ENCODE measurements around the gene STIP1. TPM values are rescaled to one million over a fixed set of nuclear protein-coding genes. Genes with fewer than 3 reads are reported as not detected.

Gene STIP1
- total and polyA plus RNA-seq, 9 of the 15 experiments (the other 6 are each of a cell fraction or from before 2014, with no cell fraction given) = 58.1 to 465 (median 346) TPM

- TF ChIP-seq ZNF407 (IDR thresholded peaks at IDR 0.05; ENCODE audit: low read depth) (no peak), ZNF212 (CRISPR knock-in tag; IDR thresholded peaks at IDR 0.05) (no peak), ZNF76 (CRISPR knock-in tag; IDR thresholded peaks at IDR 0.05; ENCODE audit: borderline replicate concordance) (no peak), MLX (CRISPR knock-in tag; conservative IDR thresholded peaks at IDR 0.05) (no peak), TAF1 (IDR thresholded peaks at IDR 0.05; ENCODE audit: control insufficient read depth, extremely low read depth, insufficient read depth, low read length, severe bottlenecking) (peak; percentile 86), ZNF584 (CRISPR knock-in tag; IDR thresholded peaks at IDR 0.05; ENCODE audit: low read depth) (0 out of 2 replicates have a peak, but pooled peaks have one; percentile 29), ZNF445 (CRISPR knock-in tag; IDR thresholded peaks at IDR 0.05; ENCODE audit: low read depth) (no peak), KLF1 (tag; IDR thresholded peaks at IDR 0.05) (peak; percentile 38; the same call in 1 of the 2 replicates), ZNF740 (CRISPR knock-in tag; IDR thresholded peaks at IDR 0.05) (no peak), ZNF740 (tag; IDR thresholded peaks at IDR 0.05) (no peak), ZNF583 (CRISPR knock-in tag; IDR thresholded peaks at IDR 0.05) (0 out of 2 replicates have a peak, but pooled peaks have one; percentile 18), MTA2 (IDR thresholded peaks at IDR 0.05; ENCODE audit: low read depth) (no peak), ZNF512 (tag; IDR thresholded peaks at IDR 0.05) (no peak), HDGF (IDR thresholded peaks at IDR 0.05) (no peak)
Measured at GRCh38 chr11:64207256-64208085, 21.5 kb downstream of the STIP1 start (continued).
